HUES6 (cell line): ENCODE measurements around the gene PDE4D.

Source experiments
- H3K27ac ChIP-seq: 2 replicates; pipeline ENCODE4 v1.7.0; 2013; ENCODE audit warnings: low read depth, mild to moderate bottlenecking, low read length, inconsistent platforms
- H3K27me3 ChIP-seq: 2 replicates; pipeline ENCODE4 v1.6.1; 2013; ENCODE audit warnings: low read length; ENCODE audit not compliant: control insufficient read depth, insufficient read depth
- H3K36me3 ChIP-seq: 2 replicates; pipeline ENCODE4 v1.6.1; 2013; ENCODE audit warnings: low read length; ENCODE audit not compliant: control insufficient read depth, insufficient read depth
- H3K4me1 ChIP-seq: 2 replicates; pipeline ENCODE4 v1.6.1; 2013; ENCODE audit warnings: low read length; ENCODE audit not compliant: control insufficient read depth, insufficient read depth
- H3K4me3 ChIP-seq: 2 replicates; pipeline ENCODE4 v1.5.1; 2013; ENCODE audit warnings: low read depth, low read length
- H3K9ac ChIP-seq: one replicate; pipeline ENCODE4 v1.6.1; 2013; ENCODE audit warnings: mild to moderate bottlenecking, low read length
- H3K9me3 ChIP-seq: 2 replicates; pipeline ENCODE4 v1.6.1; 2013; ENCODE audit warnings: low read depth, low read length; ENCODE audit not compliant: control insufficient read depth, insufficient read depth

The PDE4D gene

DNA sequence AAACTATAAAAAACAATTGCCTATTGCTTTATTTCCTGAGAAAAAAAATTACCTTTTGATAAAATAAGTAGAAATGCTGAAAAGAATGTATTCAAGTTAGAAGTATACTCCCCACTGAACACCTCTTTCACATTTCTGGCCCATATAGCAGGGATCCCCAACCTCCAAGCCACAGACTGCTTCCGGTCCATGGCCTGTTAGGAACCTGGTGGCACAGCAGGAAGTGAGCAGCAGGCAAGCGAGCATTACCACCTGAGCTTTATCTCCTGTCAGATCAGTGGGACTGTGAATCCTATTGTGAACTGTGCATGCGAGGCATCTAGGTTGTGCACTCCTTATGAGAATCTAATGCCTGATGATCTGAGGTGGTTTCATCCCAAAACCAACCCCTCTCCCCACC is 746.8 kb downstream of the PDE4D start:
- Histone ChIP-seq H3K27ac (no peak overlapping the region), H3K9me3 (peaks cover 5% of the 10 kb centered on the region), H3K4me1 (0 out of 2 replicates have a peak, but pooled peaks cover 11% of the 10 kb centered on the region), H3K27me3 (no peaks in the 10 kb centered on the region), H3K36me3 (no peaks in the 10 kb centered on the region), H3K4me3 (no peak overlapping the region), H3K9ac (no peak overlapping the region)

DNA sequence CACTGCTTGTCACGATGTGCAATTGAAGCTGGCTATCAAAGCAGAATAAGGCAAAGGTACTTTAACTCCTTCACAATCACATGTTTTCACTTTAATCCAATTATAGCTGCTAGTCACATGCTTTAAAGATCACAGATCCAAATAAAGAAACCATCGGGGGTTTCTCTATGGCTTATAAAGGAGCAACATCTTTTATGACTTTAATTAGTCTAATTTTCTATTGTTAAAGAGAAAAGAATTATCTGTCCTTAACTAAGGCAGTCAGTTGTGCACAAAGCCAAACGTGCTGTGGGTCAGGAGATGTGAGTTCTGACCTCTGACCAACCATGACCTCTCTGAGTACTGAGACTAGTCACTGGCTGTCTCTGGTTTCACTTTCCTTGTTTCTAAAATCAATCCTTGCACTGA is 749.6 kb downstream of the PDE4D start:
- no peak overlapping the region for H3K9ac ChIP-seq
- no peaks in the 10 kb centered on the region for H3K4me1 ChIP-seq
- no peaks in the 10 kb centered on the region for H3K36me3 ChIP-seq
- no peak overlapping the region for H3K4me3 ChIP-seq
- H3K27ac ChIP-seq = no peak overlapping the region
- H3K9me3 ChIP-seq = peaks cover 5% of the 10 kb centered on the region
- no peaks in the 10 kb centered on the region for H3K27me3 ChIP-seq

DNA sequence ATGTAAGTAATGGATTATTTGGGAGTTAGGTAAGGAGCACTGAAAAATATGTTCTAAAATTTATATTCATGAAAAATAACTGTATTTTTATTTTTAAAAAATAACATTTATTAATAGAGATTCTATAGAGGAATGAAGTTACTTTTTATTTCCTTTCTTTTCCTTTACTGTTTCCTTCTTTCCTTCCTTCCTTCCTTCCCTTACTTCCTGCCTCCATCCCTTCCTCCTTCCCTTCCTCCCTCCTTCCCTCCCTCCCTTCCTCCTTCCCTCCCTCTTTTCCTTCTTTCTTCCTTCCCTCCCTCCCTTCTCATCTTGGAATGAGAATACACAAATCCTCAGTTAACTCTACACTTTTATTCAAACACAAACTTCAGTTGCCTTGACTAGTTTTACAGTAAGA is 750.6 kb downstream of the PDE4D start:
- Histone ChIP-seq H3K36me3 (no peaks in the 10 kb centered on the region), H3K9me3 (peaks cover 5% of the 10 kb centered on the region), H3K9ac (no peak overlapping the region), H3K27me3 (no peaks in the 10 kb centered on the region), H3K4me3 (no peak overlapping the region), H3K27ac (no peak overlapping the region), H3K4me1 (no peaks in the 10 kb centered on the region)

DNA sequence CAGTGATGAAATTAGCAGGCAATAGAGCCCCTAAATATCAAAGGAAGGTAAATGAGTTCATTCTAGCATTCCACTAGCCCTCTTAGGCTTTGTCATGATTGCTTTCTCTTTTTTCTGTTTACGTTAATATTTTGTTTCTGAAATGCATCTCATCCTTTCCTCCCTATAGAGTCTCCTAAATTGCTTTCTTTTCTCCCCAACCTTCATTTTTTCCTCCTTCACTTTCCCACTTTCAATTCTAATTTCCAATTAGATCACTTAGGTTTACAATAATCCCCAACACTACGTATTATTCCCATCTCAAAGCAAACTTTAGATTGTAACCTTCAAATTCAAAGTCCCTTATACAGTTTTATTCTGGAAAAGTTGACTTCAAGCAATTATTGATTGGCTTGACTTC is 751.4 kb downstream of the PDE4D start:
- Histone ChIP-seq H3K4me3 (no peak overlapping the region), H3K27ac (no peak overlapping the region), H3K36me3 (no peaks in the 10 kb centered on the region), H3K9me3 (peaks cover 5% of the 10 kb centered on the region), H3K9ac (no peak overlapping the region), H3K27me3 (no peaks in the 10 kb centered on the region), H3K4me1 (no peaks in the 10 kb centered on the region)

DNA sequence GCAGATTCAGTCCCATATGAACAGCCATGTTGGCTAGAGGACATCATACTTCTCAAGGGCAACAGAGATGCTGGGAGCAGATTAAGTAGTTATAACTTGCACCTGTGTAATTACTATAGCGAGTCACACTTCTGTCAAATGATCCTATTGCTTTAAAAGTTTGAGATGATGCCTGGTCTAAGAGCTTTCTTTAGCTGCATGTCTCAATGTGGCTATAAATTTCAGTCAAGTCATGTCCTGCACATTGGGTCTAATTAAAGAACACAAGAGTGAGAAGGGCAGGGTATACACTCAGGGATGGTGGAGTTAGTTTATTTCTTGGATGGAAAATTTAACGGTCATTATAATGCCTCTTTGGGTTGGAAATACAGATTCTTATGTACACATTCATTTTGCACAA is 753.4 kb downstream of the PDE4D start:
- H3K4me3 ChIP-seq = no peak overlapping the region
- no peak overlapping the region for H3K27ac ChIP-seq
- no peaks in the 10 kb centered on the region for H3K4me1 ChIP-seq
- H3K9me3 ChIP-seq = no peaks in the 10 kb centered on the region
- no peaks in the 10 kb centered on the region for H3K36me3 ChIP-seq
- H3K9ac ChIP-seq = no peak overlapping the region
- H3K27me3 ChIP-seq = no peaks in the 10 kb centered on the region

DNA sequence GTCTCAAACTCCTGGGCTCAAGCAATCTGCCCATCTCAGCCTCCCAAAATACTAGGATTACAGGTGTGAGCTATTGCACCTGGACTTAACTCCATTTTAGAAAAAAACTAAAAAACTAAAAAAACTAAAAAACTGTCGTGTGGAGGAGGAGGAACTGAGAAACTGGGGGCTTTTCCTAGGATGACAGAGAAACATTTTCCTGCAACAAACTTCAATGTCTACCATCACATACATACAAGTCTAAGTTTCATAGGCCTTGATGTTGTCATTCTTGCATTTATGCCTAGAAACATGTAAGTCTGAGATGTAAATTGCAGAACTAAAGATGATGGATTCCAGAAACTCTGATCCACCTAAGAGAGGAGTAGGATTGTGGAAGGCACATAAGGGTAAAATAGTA is 753.8 kb downstream of the PDE4D start:
- Histone ChIP-seq H3K9me3 (no peaks in the 10 kb centered on the region), H3K9ac (no peak overlapping the region), H3K27me3 (no peaks in the 10 kb centered on the region), H3K27ac (no peak overlapping the region), H3K36me3 (no peaks in the 10 kb centered on the region), H3K4me3 (no peak overlapping the region), H3K4me1 (no peaks in the 10 kb centered on the region)

DNA sequence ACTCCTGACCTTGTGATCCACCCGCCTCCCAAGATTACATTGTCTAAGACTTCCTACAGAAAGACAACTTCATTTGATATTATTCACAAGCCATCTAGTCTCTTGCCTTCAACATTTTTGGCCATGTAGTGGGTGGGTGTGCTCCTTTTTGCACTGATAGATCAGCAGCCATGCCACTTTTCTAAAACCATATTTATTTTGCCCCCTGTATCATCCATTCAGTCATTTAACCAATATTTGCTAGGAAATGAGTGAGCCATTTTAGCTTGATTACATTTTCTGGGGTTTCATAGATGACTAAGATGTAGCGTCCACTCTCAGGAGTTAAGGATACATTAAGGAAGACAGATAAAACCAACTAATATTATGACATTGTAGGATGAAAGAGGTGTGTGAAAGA is 755.0 kb downstream of the PDE4D start:
- H3K4me1 ChIP-seq = peaks cover 3% of the 10 kb centered on the region; the same call in 1 of the 2 replicates
- H3K9ac ChIP-seq = no peak overlapping the region
- no peaks in the 10 kb centered on the region for H3K27me3 ChIP-seq
- H3K27ac ChIP-seq = no peak overlapping the region
- H3K36me3 ChIP-seq = no peaks in the 10 kb centered on the region
- no peaks in the 10 kb centered on the region for H3K9me3 ChIP-seq
- no peak overlapping the region for H3K4me3 ChIP-seq

DNA sequence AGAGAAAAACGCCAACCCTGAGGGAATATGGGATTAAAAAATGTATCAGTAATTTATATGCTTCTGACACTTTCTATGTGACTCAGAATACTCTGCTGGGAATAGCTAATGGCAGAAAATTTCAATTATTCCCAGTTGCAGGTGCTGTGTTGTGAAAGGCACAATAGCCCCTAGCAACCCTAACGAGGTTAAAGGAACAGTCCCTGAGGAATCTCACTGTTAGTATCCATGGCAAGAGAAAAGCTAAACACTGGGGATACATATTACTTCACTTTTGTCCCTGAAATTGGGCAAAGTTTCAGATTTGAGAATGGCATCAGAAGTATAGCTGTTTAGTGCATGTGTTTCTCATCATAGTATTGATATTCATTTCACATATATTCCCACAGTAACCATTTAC is 755.7 kb downstream of the PDE4D start:
- Histone ChIP-seq H3K4me3 (no peak overlapping the region), H3K27me3 (no peaks in the 10 kb centered on the region), H3K4me1 (peaks cover 3% of the 10 kb centered on the region; the same call in 1 of the 2 replicates), H3K9ac (no peak overlapping the region), H3K27ac (no peak overlapping the region), H3K36me3 (no peaks in the 10 kb centered on the region), H3K9me3 (no peaks in the 10 kb centered on the region)

DNA sequence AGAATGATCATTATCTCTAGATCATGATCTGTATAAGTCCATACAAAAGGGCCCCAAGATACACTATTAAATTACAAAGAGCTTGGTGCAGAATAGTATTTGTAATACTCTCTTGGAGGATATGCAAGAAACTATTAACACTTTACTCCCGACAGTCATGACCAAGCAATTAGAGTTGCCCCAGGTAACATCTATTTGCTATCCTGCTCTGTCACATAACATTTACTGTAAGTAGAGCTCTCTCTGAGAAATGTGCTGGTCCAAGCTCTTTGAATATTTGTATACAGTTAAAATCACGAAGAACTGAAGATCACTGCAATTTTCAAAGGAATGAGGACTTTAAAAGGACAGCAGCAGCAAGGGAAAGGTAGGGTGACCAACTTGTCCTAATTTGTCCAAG is 757.0 kb downstream of the PDE4D start:
- Histone ChIP-seq H3K36me3 (no peaks in the 10 kb centered on the region), H3K4me3 (no peak overlapping the region), H3K27ac (no peak overlapping the region), H3K9ac (no peak overlapping the region), H3K27me3 (no peaks in the 10 kb centered on the region), H3K9me3 (no peaks in the 10 kb centered on the region), H3K4me1 (peaks cover 3% of the 10 kb centered on the region; the same call in 1 of the 2 replicates)

DNA sequence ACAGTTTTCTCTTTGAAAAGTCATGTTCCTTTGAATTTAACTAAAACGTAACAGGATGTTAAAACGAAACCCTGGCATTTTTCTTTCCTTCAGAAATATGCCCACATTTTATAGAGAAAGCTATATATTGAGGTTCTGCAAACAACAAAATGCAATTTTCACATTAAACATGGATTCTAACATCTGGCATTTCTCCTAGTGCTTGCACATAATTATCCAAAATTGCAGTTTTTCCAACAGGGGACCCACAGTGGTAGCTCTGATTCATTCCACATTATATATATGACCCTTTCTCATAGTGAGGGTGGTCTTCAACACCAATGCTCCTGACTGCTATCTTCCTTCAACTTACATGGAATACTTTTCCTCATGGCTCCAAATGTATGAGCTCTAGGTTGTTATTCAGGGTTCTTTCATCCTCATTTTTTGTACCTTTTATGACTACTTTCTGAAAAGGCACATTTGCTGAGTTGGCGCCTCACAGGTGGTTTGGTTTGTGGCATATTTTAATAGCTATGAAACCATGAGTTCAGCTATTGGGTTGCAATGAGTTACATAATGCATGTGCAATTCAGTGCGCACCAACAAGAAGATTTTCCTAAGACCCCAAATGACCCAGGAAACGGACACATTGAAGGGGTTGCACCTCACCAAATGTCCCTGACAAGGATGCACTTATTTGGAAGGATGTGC is 758.9 kb downstream of the PDE4D start:
- Histone ChIP-seq H3K27me3 (no peaks in the 10 kb centered on the region), H3K9me3 (no peaks in the 10 kb centered on the region), H3K4me1 (peaks cover 13% of the 10 kb centered on the region), H3K9ac (no peak overlapping the region), H3K36me3 (no peaks in the 10 kb centered on the region), H3K4me3 (no peak overlapping the region), H3K27ac (no peak overlapping the region)

DNA sequence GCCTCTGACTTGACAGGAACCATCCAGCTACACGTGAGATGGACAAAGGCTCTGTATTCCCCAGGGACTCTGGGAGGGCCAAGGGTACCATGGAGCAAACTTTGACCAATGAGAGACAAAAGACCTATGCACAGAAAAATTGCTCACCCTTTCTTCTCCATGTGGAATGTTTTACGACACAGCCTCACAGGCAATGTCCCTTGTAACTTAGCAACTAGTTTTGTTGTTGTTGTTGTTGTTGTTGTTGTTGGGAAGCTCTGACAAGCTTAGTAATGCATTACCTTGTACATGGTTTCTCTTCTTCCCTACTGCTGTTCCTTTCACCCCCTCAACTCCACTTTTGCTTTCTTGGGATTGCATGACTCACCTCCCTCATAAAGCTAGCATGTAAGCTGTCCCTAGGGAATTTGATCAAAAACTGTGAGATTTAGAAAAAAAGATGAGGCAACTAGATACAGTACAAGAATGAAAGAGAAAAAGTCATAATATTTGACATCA is 759.7 kb downstream of the PDE4D start:
- Histone ChIP-seq H3K4me3 (no peak overlapping the region), H3K9ac (no peak overlapping the region), H3K36me3 (no peaks in the 10 kb centered on the region), H3K27ac (no peak overlapping the region), H3K9me3 (no peaks in the 10 kb centered on the region), H3K27me3 (no peaks in the 10 kb centered on the region), H3K4me1 (peaks cover 13% of the 10 kb centered on the region)
